Stimulated activated CD8-positive, alpha-beta memory T cell treated with anti-CD3 and anti-CD28 coated beads, Interleukin-7, amount 100 ng/mL, for 24 hours (primary cell): ENCODE measurements around the gene C14orf180.

Experiments used
- DNase-seq: peaks from one replicate; pipeline ENCODE4 v3.0.0-alpha.2; 2020; ENCODE audit warnings: low read depth

Gene C14orf180

GRCh38 chr14:104550340-104550860, 29.2 kb upstream of the C14orf180 start:
- DNase-seq = no peak

- no peak for DNase-seq
Observed at GRCh38 chr14:104550861-104551728, 28.5 kb upstream of the C14orf180 start.

- DNase-seq = no peak
Observed at GRCh38 chr14:104551851-104552737, 27.5 kb upstream of the C14orf180 start.

- no peak for DNase-seq
Observed at GRCh38 chr14:104552738-104553125, 26.8 kb upstream of the C14orf180 start.

- no peak for DNase-seq
Observed at GRCh38 chr14:104553166-104554087, 26.1 kb upstream of the C14orf180 start.

- DNase-seq = no peak
Observed at GRCh38 chr14:104554088-104554607, 25.4 kb upstream of the C14orf180 start.

GRCh38 chr14:104554608-104555429, 24.7 kb upstream of the C14orf180 start:
- no peak for DNase-seq

GRCh38 chr14:104555430-104556255, 23.9 kb upstream of the C14orf180 start:
- DNase-seq = no peak

- DNase-seq = no peak
Observed at GRCh38 chr14:104556256-104557021, 23.1 kb upstream of the C14orf180 start.

- DNase-seq = no peak
Observed at GRCh38 chr14:104557086-104557485, 22.5 kb upstream of the C14orf180 start.

GRCh38 chr14:104557766-104558165, 21.8 kb upstream of the C14orf180 start:
- DNase-seq = no peak

GRCh38 chr14:104558231-104559027, 21.1 kb upstream of the C14orf180 start:
- no peak for DNase-seq

GRCh38 chr14:104559028-104559803, 20.3 kb upstream of the C14orf180 start:
- DNase-seq = no peak

- DNase-seq = no peak
Observed at GRCh38 chr14:104559804-104560585, 19.6 kb upstream of the C14orf180 start.

GRCh38 chr14:104560586-104560945, 19.0 kb upstream of the C14orf180 start:
- DNase-seq = no peak

- no peak for DNase-seq
Observed at GRCh38 chr14:104561124-104561557, 18.4 kb upstream of the C14orf180 start.
